ENCODE results near the gene PHTF1.
"Not testable (repeated sequence)": the region's sequence is repeated elsewhere in the genome, so short reads cannot be mapped to it uniquely, and the experiment has no call there.

PHTF1 gene

GRCh38 chr1:113751516-113751915, 7.8 kb downstream of the PHTF1 start:
- H3K36me3 ChIP-seq (ENCODE audit: control insufficient read depth, insufficient read depth, low read length), result peaks cover 59% of the 10 kb centered on the region

GRCh38 chr1:113751114-113751513, 8.2 kb downstream of the PHTF1 start:
- Histone ChIP-seq H3K27ac (ENCODE audit: low read depth, low read length) (no peak overlapping the region), H3K4me1 (ENCODE audit: control insufficient read depth, insufficient read depth, low read length) (no peaks in the 10 kb centered on the region), H3K4me3 (ENCODE audit: low read depth, low read length) (no peak overlapping the region), H3K27me3 (ENCODE audit: control insufficient read depth, insufficient read depth, low read length) (no peaks in the 10 kb centered on the region), H3K9me3 (ENCODE audit: control insufficient read depth, insufficient read depth, low read length) (no peaks in the 10 kb centered on the region), H3K36me3 (ENCODE audit: control insufficient read depth, insufficient read depth, low read length) (peaks cover 61% of the 10 kb centered on the region), H3K9ac (ENCODE audit: low read depth, low read length) (no peak overlapping the region)

More at GRCh38 chr1:113751516-113751915, 7.8 kb downstream of the PHTF1 start:
- Histone ChIP-seq H3K9ac (ENCODE audit: low read depth, low read length) (no peak overlapping the region), H3K27me3 (ENCODE audit: control insufficient read depth, insufficient read depth, low read length) (no peaks in the 10 kb centered on the region), H3K4me1 (ENCODE audit: control insufficient read depth, insufficient read depth, low read length) (no peaks in the 10 kb centered on the region), H3K9me3 (ENCODE audit: control insufficient read depth, insufficient read depth, low read length) (no peaks in the 10 kb centered on the region), H3K4me3 (ENCODE audit: low read depth, low read length) (no peak overlapping the region), H3K27ac (ENCODE audit: low read depth, low read length) (no peak overlapping the region)

GRCh38 chr1:113749402-113749801, 9.9 kb downstream of the PHTF1 start:
- no peaks in the 10 kb centered on the region for H3K9me3 ChIP-seq (ENCODE audit: control insufficient read depth, insufficient read depth, low read length)
- no peak overlapping the region for H3K9ac ChIP-seq (ENCODE audit: low read depth, low read length)
- no peaks in the 10 kb centered on the region for H3K27me3 ChIP-seq (ENCODE audit: control insufficient read depth, insufficient read depth, low read length)
- no peak overlapping the region for H3K27ac ChIP-seq (ENCODE audit: low read depth, low read length)
- peaks cover 55% of the 10 kb centered on the region for H3K36me3 ChIP-seq (ENCODE audit: control insufficient read depth, insufficient read depth, low read length)
- H3K4me3 ChIP-seq (ENCODE audit: low read depth, low read length), result no peak overlapping the region
- no peaks in the 10 kb centered on the region for H3K4me1 ChIP-seq (ENCODE audit: control insufficient read depth, insufficient read depth, low read length)

GRCh38 chr1:113747376-113747775, 11.9 kb downstream of the PHTF1 start:
- Histone ChIP-seq H3K9ac (ENCODE audit: low read depth, low read length) (no peak overlapping the region), H3K27me3 (ENCODE audit: control insufficient read depth, insufficient read depth, low read length) (no peaks in the 10 kb centered on the region), H3K4me3 (ENCODE audit: low read depth, low read length) (no peak overlapping the region), H3K36me3 (ENCODE audit: control insufficient read depth, insufficient read depth, low read length) (peaks cover 45% of the 10 kb centered on the region), H3K27ac (ENCODE audit: low read depth, low read length) (no peak overlapping the region), H3K9me3 (ENCODE audit: control insufficient read depth, insufficient read depth, low read length) (no peaks in the 10 kb centered on the region), H3K4me1 (ENCODE audit: control insufficient read depth, insufficient read depth, low read length) (no peaks in the 10 kb centered on the region)

- Histone ChIP-seq H3K4me3 (ENCODE audit: low read depth, low read length) (no peak overlapping the region), H3K36me3 (ENCODE audit: control insufficient read depth, insufficient read depth, low read length) (peaks cover 42% of the 10 kb centered on the region), H3K27ac (ENCODE audit: low read depth, low read length) (no peak overlapping the region), H3K9ac (ENCODE audit: low read depth, low read length) (no peak overlapping the region), H3K9me3 (ENCODE audit: control insufficient read depth, insufficient read depth, low read length) (no peaks in the 10 kb centered on the region), H3K27me3 (ENCODE audit: control insufficient read depth, insufficient read depth, low read length) (no peaks in the 10 kb centered on the region), H3K4me1 (ENCODE audit: control insufficient read depth, insufficient read depth, low read length) (no peaks in the 10 kb centered on the region)
These were observed 13.9 kb downstream of the PHTF1 start for GRCh38 chr1:113745425-113745824.

GRCh38 chr1:113744114-113744513, 15.2 kb downstream of the PHTF1 start:
- no peaks in the 10 kb centered on the region for H3K4me1 ChIP-seq (ENCODE audit: control insufficient read depth, insufficient read depth, low read length)
- peaks cover 35% of the 10 kb centered on the region for H3K36me3 ChIP-seq (ENCODE audit: control insufficient read depth, insufficient read depth, low read length)
- H3K4me3 ChIP-seq (ENCODE audit: low read depth, low read length), result no peak overlapping the region
- no peaks in the 10 kb centered on the region for H3K27me3 ChIP-seq (ENCODE audit: control insufficient read depth, insufficient read depth, low read length)
- no peak overlapping the region for H3K9ac ChIP-seq (ENCODE audit: low read depth, low read length)
- H3K27ac ChIP-seq (ENCODE audit: low read depth, low read length), result no peak overlapping the region
- no peaks in the 10 kb centered on the region for H3K9me3 ChIP-seq (ENCODE audit: control insufficient read depth, insufficient read depth, low read length)

- no peak overlapping the region for H3K4me3 ChIP-seq (ENCODE audit: low read depth, low read length)
- peaks cover 39% of the 10 kb centered on the region for H3K36me3 ChIP-seq (ENCODE audit: control insufficient read depth, insufficient read depth, low read length)
- H3K27me3 ChIP-seq (ENCODE audit: control insufficient read depth, insufficient read depth, low read length), result no peaks in the 10 kb centered on the region
- no peak overlapping the region for H3K27ac ChIP-seq (ENCODE audit: low read depth, low read length)
- H3K4me1 ChIP-seq (ENCODE audit: control insufficient read depth, insufficient read depth, low read length), result no peaks in the 10 kb centered on the region
- H3K9me3 ChIP-seq (ENCODE audit: control insufficient read depth, insufficient read depth, low read length), result no peaks in the 10 kb centered on the region
- no peak overlapping the region for H3K9ac ChIP-seq (ENCODE audit: low read depth, low read length)
These were observed 16.8 kb downstream of the PHTF1 start for GRCh38 chr1:113742515-113742914.

- Histone ChIP-seq H3K27ac (ENCODE audit: low read depth, low read length) (no peak overlapping the region), H3K36me3 (ENCODE audit: control insufficient read depth, insufficient read depth, low read length) (peaks cover 45% of the 10 kb centered on the region), H3K9ac (ENCODE audit: low read depth, low read length) (no peak overlapping the region), H3K4me1 (ENCODE audit: control insufficient read depth, insufficient read depth, low read length) (no peaks in the 10 kb centered on the region), H3K4me3 (ENCODE audit: low read depth, low read length) (no peak overlapping the region), H3K9me3 (ENCODE audit: control insufficient read depth, insufficient read depth, low read length) (no peaks in the 10 kb centered on the region), H3K27me3 (ENCODE audit: control insufficient read depth, insufficient read depth, low read length) (no peaks in the 10 kb centered on the region)
These were observed 24.8 kb downstream of the PHTF1 start for GRCh38 chr1:113734357-113735055.

GRCh38 chr1:113732802-113733201, 26.5 kb downstream of the PHTF1 start:
- Histone ChIP-seq H3K4me3 (ENCODE audit: low read depth, low read length) (no peak overlapping the region), H3K4me1 (ENCODE audit: control insufficient read depth, insufficient read depth, low read length) (no peaks in the 10 kb centered on the region), H3K27ac (ENCODE audit: low read depth, low read length) (no peak overlapping the region), H3K36me3 (ENCODE audit: control insufficient read depth, insufficient read depth, low read length) (peaks cover 38% of the 10 kb centered on the region), H3K9ac (ENCODE audit: low read depth, low read length) (no peak overlapping the region), H3K9me3 (ENCODE audit: control insufficient read depth, insufficient read depth, low read length) (no peaks in the 10 kb centered on the region), H3K27me3 (ENCODE audit: control insufficient read depth, insufficient read depth, low read length) (no peaks in the 10 kb centered on the region)

GRCh38 chr1:113721010-113721409, 38.3 kb downstream of the PHTF1 start:
- Histone ChIP-seq H3K9ac (ENCODE audit: low read depth, low read length) (no peak overlapping the region), H3K4me3 (ENCODE audit: low read depth, low read length) (no peak overlapping the region), H3K4me1 (ENCODE audit: control insufficient read depth, insufficient read depth, low read length) (no peaks in the 10 kb centered on the region), H3K27ac (ENCODE audit: low read depth, low read length) (no peak overlapping the region), H3K27me3 (ENCODE audit: control insufficient read depth, insufficient read depth, low read length) (no peaks in the 10 kb centered on the region), H3K36me3 (ENCODE audit: control insufficient read depth, insufficient read depth, low read length) (peaks cover 46% of the 10 kb centered on the region), H3K9me3 (ENCODE audit: control insufficient read depth, insufficient read depth, low read length) (peaks cover 34% of the 10 kb centered on the region)

- Histone ChIP-seq H3K9me3 (ENCODE audit: control insufficient read depth, insufficient read depth, low read length) (peaks cover 34% of the 10 kb centered on the region), H3K36me3 (ENCODE audit: control insufficient read depth, insufficient read depth, low read length) (peaks cover 38% of the 10 kb centered on the region)
- not testable (repeated sequence) for H3K27ac ChIP-seq (ENCODE audit: low read depth, low read length); H3K4me1 ChIP-seq (ENCODE audit: control insufficient read depth, insufficient read depth, low read length); H3K4me3 ChIP-seq (ENCODE audit: low read depth, low read length); H3K9ac ChIP-seq (ENCODE audit: low read depth, low read length); H3K27me3 ChIP-seq (ENCODE audit: control insufficient read depth, insufficient read depth, low read length)
These were observed 40.7 kb downstream of the PHTF1 start for GRCh38 chr1:113718621-113719020.

Measured in HUES48 (cell line).